GM12892 (cell line): ENCODE measurements around the gene DHX35.

Experiments used
- POLR2A ChIP-seq: IDR thresholded peaks from 2 replicates; pipeline ENCODE4 v1.6.1; 2011; ENCODE audit warnings: low read depth, low read length, control low read depth
- POLR2AphosphoS5 ChIP-seq: IDR thresholded peaks from 2 replicates; pipeline ENCODE4 v1.6.1; 2011; ENCODE audit warnings: low read depth, low read length, control low read depth

- no peak for TF ChIP-seq POLR2AphosphoS5
- no peak for TF ChIP-seq POLR2A
Observed at GRCh38 chr20:38991814-38992704, 29.9 kb downstream of the DHX35 start.
